Stimulated activated CD8-positive, alpha-beta memory T cell treated with anti-CD3 and anti-CD28 coated beads, Interleukin-15, amount 100 ng/mL, for 1 hour (primary cell): ENCODE measurements around the gene POU2F1.
"Not testable (repeated sequence)": the region's sequence is repeated elsewhere in the genome, so short reads cannot be mapped to it uniquely, and the experiment has no call there.

ENCODE experiments used
- DNase-seq: peaks from one replicate; pipeline ENCODE4 v3.0.0-alpha.2; 2020; ENCODE audit warnings: low read depth

Gene POU2F1

DNA sequence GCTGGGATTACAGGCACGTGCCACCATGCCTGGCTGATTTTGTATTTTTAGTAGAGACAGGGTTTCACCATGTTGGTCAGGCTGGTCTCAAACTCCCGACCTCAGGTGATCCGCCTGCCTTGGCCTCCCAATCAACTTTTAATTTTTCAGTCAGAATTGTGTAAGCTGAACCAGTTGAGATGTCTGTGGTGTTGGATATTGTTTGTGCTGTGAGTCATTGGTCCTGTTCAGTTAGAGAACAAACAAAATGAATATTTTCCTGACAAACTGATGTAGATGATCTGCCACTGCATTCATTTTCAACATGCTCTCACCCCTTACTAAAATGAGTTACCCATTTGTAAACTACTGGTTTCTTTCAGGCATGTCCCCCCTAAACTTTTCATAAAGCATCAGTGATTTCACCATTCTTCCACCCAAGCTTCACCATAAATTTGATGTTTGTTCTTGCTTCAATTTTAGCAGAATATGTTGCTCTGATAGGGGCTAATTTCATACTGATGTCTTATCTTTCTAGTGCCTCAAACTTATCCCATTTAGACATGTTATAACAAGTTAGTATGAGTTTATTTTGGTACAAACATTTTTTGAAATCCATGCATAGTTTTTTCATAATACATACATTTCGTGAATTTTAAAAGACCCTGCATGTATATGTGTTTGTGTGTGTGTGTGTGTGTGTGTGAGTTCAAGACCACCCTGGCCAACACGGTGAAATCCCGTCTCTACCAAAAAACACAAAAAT, 15.2 kb upstream of the POU2F1 start:
- not testable (repeated sequence) for DNase-seq

DNA sequence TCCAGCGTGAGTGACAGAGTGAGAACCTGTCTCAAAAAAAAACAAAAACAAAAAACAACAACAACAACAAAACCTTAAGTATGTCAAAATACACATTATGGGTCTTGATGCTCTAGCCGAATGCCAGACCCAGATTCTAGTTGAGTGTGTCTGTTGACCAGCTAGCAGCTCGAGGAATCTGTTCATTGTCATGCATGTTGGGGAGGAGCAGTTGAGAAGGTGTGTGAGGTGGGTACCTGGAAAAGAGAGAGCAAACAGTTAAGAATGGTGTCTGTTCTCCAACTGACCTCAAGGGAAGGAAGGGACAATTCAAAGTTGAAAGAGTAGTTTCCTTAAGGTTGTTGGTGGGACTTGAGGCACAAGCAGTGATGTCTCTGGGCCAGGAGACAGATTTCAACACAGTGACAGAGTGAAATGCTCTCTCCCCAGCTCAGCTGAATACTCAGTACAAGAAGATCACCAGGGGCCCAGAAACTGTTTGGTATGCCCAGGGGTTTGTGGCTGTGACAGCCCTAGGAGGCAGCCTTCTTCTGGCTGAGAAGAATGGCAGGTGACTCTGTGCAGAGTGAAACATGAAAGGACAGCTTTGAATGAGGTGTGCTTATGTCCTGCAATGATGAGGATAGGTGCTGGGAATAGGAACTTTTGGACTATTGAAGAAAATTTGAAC, 14.4 kb upstream of the POU2F1 start:
- no peak for DNase-seq

DNA sequence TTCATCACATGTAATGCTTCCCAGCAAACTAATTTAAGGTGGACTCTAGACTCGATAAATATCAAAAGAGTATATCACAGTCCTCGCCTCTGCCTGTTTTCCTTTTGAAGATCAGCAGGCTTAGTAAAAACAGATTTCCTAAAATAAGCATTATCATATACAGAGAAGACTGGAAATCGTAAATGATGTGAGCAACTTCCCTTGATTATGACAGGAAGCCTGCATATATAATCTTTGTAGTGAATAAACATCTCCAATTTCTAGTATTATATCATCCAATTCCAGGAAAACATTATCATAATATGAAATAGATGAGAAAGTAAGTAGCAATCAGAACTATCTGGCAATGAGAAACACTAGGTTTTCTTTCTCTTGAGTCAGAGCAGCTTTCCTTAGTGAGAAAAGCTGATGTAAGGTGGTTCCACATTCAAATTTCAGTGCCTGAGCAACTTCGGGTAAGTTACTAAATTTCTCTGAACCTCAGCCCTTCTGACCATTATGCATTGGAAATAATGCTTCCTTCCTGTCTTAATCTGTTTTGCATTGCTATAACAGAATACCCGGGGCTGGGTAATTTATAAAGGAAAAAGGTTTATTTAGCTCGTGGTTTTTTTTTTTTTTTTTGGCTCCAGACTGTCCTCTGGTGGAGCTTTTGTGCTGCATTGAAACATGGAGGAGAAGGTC, 12.6 kb upstream of the POU2F1 start:
- no peak for DNase-seq

DNA sequence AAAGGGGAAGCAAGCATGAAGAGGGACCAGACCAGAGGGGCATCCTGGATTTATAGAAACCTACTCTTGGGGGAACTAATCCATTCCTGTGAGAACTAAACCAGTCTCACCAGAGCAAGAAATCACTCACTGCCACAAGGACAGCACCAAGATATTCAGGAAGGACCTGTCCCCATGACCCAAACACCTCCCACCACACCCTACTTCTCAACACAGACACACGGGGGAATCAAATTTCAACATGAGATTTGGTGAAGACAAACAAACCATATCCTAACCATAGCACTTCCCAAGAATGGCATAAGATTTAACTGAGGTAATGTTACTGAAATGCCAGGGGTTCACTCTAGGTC, 12.1 kb upstream of the POU2F1 start:
- no peak for DNase-seq

DNA sequence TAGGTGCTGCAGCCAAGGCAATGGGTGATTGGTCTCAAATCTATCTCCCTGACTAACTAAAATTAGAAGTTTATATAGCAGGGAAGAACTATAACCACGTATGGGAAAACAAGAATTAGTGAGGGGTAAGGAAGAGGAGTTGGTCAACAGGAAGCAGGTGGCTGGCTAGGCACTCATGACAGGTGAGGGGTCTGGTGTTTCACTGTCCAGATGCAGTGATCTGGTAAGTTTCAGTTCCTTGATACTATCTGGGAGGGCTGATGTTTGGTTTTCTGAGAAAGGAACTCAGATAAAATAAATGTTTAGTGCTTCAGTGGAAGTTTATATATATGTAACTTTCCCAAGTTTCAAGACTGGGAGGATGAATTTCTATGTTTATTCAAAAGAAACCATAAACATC, 11.6 kb upstream of the POU2F1 start:
- DNase-seq = no peak

DNA sequence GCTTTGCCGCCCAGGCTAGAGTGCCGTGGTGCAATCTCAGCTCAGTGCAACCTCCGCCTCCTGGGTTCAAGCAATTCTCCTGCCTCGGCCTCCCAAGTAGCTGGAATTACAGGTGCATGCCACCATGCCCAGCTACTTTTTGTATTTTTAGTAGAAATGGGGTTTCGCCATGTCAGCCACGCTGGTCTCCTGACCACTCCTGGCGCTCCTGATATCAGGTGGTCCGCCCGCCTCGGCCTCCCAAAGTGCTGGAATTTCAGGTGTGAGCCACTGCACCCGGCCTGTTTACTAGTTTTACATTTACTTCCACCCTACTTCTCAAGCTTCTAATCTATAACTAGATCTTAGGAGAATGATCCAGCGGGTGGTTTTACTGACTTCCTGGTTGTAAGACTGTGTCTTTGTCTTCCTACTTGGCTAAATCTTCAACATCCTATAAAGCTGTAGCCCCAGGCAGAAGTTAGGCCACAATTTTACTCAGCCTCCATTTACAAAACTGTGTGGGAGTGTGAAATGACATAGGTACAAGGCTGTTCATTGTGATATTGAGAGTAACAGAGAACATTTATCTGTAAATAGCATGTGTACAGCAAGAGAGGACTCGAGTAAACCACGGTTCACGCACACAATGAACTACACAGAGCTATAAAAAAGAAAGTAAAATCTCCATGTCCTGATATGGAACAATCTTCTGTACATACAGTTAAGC, 9.6 kb upstream of the POU2F1 start:
- no peak for DNase-seq

DNA sequence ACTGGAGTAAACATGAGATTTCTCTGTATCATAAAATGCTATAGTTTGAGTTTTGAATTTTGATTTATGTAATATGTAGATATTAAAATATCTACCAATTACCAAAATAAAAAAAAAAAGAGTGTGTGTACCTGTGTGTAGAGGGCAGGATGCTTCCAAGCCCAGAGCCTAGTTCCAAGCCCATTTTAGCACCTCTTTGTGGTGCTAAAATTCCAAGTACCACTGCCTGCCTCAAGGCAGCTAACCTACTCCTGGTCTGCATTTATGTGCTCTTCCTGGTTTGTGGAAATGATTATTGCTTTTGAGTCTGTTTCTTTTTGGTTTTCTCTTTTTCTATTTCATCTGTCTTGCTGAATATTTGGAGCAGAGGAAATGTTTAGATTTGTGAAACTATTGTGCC, 8.7 kb upstream of the POU2F1 start:
- no peak for DNase-seq

DNA sequence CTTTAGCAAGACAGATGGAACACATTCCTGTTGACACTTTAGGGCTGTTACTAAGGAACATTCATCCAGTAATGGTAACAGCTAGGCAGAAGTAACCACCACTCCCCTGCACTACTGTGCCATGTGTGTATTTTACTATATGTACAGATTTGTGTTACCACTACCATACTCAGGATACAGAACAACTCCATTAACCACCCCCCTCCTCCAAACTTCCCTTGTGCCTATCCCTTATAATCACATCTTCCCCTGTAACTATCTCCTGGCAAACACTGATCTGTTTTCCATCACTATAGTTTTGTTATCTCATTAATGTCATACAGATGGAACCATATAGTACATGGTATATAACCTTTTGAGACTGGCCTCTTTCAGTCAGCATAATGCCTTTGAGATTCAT, 3.9 kb upstream of the POU2F1 start:
- DNase-seq = no peak

DNA sequence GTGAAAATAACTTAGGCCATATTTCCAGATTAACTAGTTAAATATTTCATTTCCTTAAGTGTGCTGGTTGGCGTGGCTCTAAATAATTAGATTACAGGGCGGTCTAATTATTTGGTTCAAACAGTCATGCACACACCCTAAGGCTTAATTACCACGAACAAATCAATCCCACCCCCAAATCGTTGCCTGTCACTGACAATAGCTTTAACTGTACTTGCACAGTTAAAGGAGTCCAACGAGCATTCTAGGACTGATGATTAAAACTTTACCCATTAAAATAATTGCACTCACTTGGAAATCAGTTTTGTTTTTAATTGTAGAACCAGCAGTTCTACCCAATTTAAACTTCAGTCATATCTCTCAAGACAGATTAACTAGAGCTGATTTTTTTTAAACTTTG, 1.5 kb upstream of the POU2F1 start:
- no peak for DNase-seq

DNA sequence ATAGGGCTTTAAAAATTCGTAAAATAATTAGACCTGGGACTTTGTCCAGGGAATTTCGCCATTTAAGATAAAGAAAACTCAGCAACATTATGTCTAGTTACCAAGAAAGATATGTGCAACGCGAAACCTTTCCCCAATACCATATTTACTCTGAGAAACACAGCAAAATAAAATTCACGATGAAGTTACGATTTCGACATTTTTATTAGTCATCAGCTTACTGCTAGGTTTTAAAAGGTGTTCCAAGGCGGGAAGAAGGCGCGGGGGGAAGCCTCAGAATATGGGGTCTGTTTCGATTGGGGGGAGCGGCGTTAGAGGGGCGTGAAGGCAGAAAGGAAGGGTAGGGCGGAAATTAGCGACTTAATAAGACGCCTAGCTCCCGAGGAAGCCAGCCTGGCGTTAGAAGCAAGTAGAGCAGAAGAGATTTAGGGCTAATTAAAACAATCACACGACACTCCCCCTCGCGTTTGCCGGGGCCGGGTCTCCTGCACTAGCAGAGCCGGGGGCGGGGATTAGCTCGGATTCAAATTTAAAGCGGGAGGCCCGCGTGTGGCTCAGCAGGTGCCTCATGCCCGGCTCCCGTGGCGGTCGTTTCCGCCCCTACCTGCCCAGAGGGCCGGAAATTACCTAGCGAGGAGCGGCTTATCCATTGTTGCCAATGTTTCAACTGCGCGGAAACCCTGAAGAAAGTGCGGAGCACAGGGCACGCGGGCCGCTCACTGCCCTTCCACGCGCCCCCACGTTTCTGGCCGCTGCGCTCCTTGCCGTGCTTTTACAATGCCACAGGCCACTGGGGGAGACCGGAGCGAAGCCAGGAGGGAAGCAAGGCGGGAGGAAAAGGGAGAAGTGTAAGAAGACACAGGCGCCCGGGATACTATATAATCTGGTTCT, 795 bp upstream of the POU2F1 start:
- peak; percentile 80 for DNase-seq

DNA sequence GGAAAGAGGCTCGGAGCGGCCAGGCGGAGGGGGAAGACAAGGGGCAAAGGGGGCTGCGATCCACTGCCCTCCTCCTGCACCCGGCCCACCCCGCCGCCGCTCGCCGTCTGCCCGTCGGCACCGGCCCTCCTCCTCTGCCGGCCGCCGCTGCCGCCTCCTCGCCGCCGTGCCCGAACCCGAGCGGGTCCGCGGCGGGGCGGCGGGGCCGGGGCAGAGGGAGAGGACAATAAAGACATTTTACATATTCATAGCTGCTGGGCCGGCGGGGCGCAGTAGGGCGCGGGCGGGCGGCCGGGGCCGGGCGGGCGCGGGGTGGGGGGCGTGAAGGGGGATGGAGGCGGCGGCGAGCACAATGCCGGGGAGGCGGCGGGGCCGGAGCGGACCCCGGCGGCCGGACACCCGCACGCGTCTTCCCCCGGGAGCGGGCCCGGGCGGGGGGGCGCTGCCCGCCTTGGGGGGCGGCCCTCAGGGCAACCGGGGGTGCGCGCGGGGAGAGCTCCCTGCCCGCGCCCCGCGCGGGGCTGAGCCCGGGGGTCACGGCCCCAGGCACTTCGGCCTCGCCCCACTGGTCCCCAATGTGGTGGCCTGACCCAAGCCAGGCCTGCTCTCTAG, 546 bp downstream of the POU2F1 start:
- no peak for DNase-seq

DNA sequence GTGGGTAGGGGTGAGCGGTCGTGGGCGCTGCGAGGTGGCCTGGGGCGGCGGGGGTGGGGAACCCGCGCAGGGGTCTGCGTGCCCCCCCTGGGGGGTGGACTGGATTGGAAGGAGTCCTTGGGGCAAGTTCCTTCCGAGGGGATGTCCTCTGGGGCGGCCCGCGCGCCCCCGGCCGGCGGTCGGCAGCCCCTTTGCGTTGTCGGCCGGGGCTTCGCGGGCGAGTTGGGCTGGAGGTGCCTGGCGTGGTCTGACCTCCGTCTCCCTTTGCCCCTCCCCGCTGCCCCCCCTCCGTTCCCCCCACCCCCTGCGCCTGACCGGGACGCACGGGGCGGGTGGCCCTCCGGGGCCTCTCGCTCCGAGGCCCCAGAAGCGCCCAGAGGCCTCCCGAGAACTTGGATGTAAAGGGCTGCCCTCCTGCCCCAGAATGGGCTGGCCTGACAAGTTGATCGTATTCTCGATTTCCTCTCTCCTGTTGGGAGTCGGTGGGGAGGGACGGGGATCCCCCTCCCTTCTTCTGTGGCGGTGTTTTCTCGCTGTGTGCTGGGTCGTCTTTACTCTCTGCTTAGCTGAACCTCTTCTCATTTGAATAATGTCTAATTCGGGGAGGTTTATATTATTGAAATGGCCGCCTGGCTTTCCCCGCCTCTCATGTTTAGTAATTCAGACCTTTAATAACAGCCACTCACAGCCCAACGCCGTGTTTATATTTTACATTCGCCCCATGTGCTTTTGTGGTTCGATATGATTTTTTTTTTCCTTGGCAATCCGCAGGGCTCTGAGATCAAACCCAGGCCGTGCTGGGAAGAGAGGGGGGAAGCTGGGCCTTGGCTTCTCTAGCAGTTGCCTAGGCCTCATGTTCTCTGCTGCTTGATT, 1.3 kb downstream of the POU2F1 start:
- DNase-seq = peak; percentile 27

DNA sequence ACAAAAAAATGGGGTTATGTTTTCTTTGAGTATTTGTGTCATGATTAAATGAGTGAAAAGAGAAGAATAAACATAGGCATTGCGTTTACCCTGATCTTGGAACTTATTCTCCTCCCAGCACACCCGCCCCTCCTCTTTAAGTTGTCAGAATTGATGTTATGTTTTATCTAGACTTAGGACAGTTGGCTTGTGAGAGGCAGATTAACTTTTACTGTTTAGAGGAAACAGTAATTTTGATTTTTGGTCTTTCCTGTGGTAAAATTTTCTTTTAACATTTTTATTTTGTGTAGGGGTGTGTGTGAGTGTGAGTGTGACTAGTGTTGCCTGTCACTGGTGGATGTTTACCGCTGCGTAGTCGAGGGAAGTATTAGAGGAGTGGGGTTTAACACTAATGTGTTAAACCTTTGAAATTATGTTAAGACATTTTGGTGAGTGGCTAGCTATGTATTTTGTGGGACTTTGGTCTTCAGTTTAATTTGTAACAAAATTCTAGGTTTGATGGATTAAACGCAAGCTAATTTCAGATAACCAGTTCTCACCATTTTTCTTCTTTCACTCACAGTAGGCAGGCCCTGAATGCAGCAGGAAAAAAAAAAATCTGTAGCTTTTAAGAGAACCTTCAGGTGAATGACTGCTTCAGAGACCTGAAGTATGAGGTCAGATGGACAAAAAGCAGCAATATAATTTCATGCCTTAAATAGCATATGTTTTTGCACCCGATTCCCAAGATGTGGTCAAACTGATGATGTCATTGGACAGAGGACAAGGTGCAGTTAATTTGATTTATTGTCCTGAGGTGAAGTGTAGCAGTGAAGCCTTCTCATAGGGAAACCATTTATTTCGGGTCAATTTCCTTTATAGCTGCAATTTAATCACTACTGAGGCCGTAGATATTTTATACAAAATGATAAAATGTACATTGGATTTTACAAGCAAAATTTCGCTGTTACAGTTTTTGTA, 2.7 kb downstream of the POU2F1 start:
- DNase-seq = no peak

DNA sequence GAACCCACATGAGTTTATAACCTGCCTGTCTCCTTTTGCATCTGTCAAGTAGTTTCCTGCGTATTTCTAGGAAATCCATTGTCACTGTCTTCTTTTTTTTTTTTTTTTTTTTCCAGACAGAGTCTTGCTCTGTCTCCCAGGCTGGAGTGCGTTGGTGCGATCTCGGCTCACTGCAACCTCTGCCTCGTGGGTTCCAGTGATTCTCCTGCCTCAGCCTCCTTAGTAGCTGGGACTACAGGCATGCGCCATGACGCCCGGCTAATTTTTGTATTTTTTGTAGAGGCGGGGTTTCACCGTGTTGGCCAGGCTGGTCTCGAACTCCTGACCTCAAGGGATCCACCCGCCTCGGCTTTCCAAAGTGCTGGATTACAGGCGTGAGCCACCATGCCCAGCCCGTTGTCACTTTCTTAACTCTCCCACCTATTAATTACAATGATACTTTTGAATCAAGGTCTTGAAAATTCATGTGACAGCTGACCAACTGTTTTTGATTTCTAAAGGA, 4.1 kb downstream of the POU2F1 start:
- DNase-seq = not testable (repeated sequence)

DNA sequence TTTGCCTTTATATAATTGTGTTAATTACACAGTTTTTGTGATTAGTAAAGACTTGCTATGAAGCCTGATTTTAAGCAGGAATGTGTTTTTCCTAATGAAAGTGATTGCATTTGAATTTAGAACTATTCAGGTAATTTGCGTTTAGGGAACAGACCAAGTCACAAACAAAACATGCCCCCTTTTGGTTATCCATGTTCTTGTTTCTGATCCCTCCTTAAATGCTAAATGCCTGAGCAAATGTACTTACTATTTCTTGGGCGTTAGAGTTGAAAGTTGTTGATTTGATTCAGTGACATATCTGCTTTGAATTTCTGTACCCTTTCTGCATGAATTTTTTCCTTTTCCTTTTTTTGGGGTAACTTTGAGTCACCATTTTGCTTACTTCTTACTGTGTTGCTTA, 5.2 kb downstream of the POU2F1 start:
- DNase-seq = no peak

DNA sequence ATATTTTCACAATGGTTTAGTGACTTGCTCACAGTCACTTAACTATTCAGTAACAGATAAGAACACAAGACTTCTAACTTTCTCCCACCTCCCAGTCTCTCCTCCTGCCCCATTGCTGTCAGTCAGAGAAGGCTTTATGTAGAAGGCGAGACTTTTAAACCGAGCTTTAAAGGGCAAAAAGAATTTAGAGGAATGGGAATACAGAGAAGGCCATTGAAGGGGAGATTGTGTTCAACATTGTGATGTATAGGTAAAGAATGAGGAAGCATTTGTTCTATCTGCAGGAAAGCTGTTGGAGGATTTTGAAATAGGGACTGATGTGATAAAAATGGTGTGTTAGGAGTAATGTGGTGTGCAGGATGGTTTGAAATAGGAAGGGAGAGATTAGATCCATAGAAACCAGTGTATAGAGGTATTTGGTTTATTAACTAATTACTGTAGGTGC, 7.3 kb downstream of the POU2F1 start:
- DNase-seq = no peak

DNA sequence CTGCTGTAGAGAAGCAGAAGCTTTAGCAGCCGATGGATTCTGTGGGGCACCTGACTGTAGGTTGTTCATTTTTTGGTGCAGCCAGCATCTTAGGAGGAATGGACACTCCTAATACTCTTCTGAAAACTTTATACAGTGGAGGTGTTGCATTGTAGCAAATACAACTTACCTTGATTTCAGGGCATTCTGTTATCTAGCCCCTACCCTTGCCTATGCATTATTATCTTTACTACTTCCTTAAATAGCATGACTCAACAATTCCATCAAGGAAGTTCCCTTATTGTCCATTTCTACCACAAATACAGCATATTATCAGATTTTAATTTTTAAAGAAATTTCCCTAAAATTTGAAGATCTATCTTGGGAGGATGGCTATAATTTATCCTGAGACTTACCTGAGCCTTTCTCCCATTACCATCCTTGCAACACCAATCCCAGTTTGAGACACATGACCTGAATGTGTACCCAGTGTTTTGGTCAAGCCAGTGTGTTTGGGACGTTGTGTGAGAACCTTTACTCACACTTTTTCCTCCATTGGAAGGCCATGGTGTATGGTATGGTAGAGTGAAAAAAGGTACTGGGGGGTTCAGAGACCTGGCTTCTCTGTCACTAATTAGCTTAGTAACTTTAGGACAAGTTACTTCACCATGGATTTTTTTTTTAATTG, 9.2 kb downstream of the POU2F1 start:
- no peak for DNase-seq

DNA sequence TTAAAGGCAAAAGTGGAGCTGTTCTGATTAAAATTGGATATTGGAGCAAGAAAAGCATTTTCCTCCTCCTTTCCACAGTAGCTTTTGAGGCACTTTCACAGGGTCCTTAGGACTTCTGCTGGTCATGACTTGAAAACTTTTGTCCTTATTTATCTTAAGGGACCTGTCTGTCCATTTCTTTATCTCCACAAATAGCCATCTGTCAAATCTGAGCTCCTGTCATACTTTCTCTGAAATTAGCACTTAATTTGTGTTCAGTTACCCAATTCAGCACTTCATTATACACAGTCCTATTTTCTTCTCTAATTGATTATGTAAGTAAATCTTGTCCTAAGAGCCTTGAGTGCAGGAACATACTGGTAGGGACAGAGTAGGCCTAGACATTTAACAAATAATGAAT, 9.8 kb downstream of the POU2F1 start:
- DNase-seq = no peak
